OCI-M2 (cell line): Measurements from ENCODE around the gene TRAPPC2B.
A peak's percentile ranks its signal among the peaks of the same experiment; 100 is the strongest.
"Not testable (repeated sequence)": the region's sequence is repeated elsewhere in the genome, so short reads cannot be mapped to it uniquely, and the experiment has no call there.

ENCODE experiments used
- DNase-seq: peaks from one replicate; lab custom pipeline; 2025; ENCODE audit not compliant: unreplicated experiment; lab: John Stamatoyannopoulos, UW

TRAPPC2B gene

DNA sequence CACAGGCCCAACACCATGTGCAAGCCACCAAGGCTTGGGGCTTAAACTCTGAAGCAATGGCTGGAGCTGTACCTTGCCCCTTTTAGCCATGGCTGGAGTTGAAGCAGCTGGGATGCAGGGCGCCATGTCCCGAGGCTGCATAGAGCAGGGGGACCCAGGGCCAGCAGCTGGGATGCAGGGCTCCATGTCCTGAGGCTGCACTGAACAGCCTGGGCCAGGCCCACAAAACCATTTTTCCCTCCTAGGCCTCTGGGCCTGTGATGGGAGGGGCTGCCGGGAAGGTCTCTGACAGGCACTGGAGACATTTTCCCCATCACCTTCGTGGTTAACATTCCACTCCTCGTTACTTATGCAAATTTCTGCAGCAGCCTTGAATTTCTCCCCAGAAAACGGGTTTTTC is 10.8 kb downstream of the TRAPPC2B start:
- DNase-seq: no peak

DNA sequence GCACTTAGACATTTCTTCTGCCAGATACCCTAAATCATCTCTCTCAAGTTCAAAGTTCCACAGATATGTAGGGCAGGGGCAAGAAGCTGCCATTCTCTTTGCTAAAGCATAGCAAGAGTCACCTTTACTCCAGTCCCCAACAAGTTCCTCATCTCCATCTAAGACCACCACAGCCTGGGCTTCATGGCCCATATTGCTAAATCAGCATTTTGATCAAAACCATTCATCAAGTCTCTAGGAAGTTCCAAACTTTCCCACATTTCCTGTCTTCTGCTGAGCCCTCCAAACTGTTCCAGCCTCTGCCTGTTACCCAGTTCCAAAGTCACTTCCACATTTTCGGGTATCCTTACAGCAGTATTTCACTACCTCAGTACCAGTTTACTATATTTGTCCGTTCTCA is 11.3 kb downstream of the TRAPPC2B start:
- DNase-seq: not testable (repeated sequence)

DNA sequence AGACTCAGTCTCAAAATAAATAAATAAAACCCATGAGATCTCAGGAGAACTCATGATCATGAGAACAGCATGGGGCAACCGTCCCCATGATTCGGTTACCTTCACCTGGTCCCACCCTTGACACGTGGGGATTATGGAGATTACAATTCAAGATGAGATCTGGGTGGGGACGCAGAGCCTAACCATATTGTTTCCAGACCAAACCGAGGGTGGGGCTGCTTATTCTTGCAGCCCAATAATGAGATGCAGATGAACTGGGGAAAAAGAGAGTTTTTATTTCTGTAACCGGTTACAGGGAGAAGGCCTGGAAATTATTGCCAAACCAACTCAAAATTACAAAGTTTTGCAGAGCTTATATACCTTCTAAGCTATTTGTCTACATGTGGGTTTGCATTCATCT is 12.8 kb downstream of the TRAPPC2B start:
- no peak for DNase-seq

DNA sequence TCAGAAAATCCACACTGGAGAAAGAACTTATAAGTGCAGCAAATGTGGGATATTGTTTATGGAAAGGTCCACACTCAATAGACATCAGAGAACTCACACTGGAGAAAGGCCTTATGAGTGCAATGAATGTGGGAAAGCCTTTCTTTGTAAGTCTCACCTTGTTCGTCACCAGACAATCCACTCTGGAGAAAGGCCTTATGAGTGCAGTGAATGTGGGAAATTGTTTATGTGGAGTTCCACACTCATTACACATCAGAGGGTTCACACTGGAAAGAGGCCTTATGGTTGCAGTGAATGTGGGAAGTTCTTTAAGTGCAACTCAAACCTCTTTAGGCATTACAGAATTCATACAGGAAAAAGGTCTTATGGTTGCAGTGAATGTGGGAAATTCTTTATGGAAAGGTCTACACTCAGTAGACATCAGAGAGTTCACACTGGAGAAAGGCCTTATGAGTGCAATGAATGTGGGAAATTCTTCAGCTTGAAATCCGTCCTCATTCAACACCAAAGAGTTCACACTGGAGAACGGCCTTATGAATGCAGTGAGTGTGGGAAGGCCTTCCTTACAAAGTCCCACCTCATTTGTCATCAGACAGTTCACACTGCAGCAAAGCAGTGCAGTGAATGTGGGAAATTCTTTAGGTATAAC is 14.3 kb downstream of the TRAPPC2B start:
- no peak for DNase-seq

DNA sequence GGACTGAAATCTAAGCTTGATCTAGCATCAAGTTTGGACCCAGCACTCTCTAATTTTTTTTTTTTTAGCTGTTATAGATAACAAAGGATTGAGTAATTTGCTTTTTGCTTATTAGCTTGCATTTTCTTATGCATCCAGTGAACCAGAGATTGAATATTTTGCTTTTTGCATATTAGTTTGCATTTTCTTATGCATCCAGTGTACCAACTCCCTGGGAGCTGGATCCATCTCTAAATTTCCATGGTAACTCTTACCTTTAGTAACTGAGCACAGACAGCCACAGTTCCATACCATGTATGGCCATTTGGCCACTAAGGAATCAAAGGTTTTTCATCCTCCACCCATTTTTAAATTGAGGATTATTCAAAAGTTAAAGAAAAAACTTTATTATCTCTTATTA is 17.6 kb downstream of the TRAPPC2B start:
- DNase-seq: no peak

DNA sequence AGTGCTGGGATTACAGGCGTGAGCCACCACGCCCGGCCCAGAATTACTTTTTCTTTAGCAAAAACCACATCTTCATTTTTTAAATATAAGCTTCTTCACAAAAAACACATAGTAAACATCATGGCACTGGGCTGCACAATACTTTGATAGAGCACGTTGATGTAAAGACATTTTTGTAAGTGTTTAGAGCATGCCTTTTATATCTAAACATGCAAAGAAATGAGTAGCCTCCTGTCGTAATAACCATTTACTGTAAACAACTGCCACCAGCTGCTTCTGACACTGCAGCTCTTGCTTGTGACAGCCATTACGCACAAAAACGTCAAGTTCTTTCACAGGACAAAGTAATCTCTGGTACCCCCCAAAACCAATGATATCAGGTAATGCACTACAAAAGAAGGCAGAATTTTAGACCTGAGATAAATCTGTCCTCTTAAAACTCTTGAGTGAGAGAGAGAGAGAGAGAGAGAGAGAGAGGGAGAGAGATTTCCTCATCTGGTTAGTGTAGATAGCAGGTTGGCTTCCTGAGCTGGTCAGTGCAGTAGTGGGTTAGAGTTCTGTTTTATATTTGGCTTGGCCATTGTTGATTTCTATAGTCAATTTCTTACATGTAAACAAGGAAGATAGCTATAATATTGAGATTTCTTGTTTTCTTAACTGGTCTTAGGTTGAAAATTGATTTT is 19.6 kb downstream of the TRAPPC2B start:
- DNase-seq: no peak

DNA sequence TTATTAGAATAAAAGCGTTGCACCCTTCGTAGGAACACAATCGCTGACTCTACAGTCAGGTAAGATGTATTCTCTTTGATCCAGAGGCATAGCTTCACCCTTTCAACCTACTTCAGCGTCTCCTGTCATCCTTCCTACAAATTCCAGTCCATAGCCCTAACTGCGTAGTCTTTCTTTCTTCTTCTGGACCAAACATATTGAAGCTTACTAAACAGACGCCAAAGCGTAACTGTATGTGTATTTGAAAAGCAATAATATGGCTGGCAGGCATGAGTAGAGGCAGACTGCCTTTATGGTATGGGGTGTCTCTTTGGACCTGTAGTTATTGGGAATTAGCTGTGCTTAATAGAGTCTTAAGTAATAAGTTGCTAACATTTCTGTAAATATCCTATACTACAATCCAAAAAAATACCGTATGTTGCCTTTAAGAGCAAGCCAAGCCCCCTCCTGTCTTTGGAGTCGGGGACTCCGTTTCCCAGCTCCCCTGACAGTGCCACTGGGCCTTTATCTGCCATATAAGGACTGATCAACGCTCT is 25.9 kb downstream of the TRAPPC2B start:
- DNase-seq: no peak

DNA sequence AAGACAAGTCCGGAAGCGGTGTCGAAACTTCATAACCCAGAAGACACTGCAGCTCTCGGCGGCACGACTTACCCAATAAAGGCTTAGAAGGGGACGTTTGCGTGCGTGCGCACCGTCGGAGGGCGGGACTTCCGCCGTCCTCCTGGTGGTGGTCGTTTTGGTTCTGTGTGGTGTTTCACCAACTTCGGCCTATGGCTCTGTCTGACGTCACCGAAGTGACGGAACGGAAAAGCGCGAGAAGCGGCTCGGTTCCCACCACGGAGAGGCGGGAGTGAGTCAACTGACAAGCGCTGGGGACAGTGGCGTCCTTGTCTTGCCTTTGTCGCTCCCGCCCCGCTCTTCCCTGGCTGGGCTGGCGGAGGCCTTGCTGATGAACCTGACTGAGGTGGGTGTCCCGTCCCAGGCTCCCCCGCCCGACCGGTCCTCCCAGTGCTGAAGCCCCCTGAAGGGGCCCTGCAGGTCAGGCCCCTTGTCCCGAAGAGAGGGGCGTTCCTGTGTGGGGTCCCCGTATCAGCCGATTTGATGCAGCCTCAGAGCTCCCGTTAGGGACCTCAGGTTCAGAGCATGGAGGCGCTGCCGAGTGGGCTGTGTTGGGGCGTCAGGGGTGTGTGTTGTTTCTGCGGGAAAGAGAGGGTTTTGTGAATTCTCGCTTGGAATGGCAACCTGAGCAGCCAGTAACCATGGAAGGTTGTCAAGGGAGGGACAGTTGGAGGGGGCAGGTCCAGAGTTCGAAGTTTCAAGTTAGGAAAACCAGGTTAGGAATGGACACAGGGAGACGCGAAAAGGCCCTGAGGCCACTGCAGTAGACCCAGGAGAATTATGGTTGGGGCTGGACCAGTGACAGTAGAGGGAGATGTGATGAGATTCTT is 26.6 kb downstream of the TRAPPC2B start, which contains the start of gene ZNF548:
ZNF548 (plus strand) TSS at position 125 of the 869 bp plus-strand sequence; CDS start at position 371, 246 bp downstream.
- DNase-seq: peak; percentile 97

DNA sequence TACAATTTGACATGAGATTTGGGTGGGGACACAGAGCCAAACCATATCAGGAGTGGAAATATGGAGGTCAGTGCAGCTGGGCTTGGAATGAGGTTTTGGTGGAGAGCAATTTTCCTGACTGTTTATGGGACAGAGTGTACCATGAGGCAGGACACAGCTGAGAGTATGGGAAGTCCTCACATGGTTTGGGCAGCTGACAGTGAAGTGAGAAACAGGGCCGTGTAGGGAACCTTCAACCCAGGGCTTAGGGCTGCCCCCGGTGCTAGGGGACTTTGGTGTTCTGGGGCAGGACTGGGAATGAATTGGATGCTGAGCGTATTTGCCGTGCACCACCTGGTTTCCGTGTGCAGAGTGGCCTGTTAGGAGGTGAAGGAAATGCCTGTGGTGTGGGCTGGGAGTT is 32.4 kb downstream of the TRAPPC2B start:
- no peak for DNase-seq

DNA sequence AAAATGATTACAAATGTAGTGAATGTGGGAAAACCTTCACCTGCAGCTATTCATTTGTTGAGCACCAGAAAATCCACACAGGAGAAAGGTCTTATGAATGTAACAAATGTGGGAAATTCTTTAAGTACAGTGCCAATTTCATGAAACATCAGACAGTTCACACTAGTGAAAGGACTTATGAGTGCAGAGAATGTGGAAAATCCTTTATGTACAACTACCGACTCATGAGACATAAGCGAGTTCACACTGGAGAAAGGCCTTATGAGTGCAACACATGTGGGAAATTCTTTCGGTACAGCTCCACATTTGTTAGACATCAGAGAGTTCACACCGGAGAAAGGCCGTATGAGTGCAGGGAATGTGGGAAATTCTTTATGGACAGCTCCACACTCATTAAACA is 35.5 kb downstream of the TRAPPC2B start:
- no peak for DNase-seq

DNA sequence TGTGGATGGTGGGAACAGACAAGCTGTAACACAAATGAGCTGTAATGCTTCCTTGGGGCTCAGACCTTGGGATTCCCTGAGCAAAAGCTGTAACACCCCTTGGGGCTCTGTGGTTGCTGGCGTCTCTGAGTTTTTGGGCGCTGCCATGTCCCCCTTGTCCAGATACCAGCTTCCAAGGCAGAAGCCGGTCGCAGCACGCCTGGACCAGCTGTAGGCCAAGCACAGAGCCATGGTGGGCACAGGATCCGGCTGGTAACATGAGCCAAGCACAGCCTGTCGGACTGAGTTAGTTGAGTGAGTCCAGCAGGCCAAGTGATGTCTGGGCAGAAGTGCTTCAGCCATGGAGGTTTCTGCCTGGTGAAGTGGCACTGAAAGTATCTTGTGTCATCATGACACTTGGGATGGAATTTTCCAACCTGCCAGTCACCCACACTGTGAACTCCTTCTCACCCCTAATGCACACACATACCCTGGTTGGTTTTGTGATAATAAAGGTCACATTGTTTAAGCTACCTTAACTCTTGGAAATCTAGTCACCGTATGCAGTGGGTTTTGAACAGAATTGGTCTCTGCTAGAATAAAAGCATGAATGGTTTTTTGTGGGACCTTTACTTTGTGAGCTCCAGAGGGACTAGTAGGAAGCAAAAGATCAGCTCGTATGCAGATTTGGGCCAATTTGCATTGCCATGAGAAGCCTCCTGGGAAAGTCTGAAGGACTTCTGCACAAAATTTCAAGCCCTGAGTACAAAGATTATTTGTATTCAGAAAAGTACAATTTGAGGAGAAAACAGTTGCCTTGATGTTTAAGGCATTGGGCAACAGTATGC is 40.6 kb downstream of the TRAPPC2B start:
- DNase-seq: no peak

DNA sequence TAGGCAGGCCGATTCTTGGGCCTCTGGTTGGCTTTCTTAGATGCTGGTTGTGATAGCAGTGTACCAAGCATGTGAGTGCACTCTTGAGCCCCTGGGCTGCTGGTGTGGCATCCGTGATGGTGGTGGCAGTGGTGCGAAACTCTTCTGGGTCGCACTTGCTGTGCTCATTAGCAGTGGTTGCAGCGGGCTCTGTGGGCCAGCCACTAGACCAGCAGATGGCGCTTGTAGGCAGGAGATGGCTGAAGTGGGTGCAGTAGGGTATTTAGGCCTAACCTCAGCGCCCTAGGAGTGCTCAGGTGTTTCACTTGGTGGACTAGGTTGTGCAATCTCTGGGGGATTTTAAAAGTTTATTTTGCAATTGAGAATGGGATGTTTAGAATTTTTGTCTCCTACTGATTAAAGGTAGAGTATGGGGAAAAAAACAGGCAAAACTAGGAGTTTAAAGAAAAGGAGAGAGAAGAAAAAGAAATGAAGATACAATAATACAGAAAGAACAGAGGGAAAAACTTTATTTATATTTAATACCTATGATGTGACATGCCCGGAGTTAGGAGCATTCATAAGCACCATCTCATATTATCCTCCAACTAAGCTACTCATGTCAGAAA is 43.3 kb downstream of the TRAPPC2B start:
- no peak for DNase-seq

DNA sequence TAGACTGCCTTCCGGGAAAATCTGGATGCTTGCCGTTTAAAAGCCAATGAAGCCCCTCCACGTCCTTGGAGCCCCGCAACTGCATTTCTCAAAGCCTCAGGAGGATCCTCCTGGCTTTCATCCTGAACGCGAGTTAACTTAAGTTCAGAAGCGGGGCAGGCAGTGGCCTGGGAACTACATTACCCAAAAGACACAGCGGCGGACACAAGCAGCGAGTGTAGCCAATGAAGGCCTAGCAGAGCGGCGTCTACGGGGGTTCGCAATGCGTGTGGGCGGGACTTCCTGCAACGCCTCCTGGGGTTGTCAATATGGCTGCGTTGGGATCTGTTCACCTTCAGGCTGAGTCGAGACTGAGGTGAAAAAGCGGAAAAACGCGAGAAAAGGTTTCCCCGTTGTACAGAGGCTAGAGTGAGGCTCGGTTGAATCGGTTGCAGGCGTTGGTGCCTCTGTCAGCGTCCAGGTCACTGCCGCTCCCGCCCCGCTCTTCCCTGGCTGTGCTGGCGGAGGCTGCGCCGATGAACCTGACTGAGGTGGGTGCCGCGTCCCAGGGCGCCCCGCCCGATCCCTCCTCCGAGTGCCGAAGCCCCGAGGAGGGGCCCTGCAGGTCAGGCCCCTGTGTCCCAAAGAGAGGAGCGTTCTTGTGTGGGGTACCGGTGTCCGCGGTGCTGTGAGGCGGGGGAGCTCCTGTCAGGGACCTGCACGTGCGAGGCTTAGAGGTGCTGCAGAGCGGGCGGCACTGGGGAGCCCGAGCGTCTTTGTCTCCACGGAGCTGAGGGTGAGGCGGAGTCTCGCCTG is 47.7 kb downstream of the TRAPPC2B start, which contains the start of gene ZNF17:
ZNF17 (plus strand) TSS at position 285 of the 795 bp plus-strand sequence. CDS start 2,455 bp downstream, outside the sequence.
- DNase-seq: peak; percentile 78
